Muscle layer of duodenum (tissue), 2 donors: Measurements from ENCODE around the gene CDS1.
"Not testable (repeated sequence)": the region's sequence is repeated elsewhere in the genome, so short reads cannot be mapped to it uniquely, and the experiment has no call there.

ENCODE experiments used
- H3K27ac ChIP-seq: one replicate; pipeline ENCODE4 v1.7.0; 2013; ENCODE audit warnings: mild to moderate bottlenecking, low read length
- H3K27me3 ChIP-seq: one replicate; pipeline ENCODE4 v1.7.0; 2013; ENCODE audit warnings: low read depth, mild to moderate bottlenecking, control low read depth, low read length
- H3K36me3 ChIP-seq, 2 donors: one replicate each; pipeline ENCODE4 v1.7.0; 2013; ENCODE audit warnings: low read length in 2 of 2, control low read depth in 1 of 2, mild to moderate bottlenecking in 1 of 2; ENCODE audit not compliant: insufficient read depth in 2 of 2, control insufficient read depth in 1 of 2
- H3K4me1 ChIP-seq, 2 donors: one replicate each; pipeline ENCODE4 v1.7.0; 2013; ENCODE audit warnings: low read length in 2 of 2, mild to moderate bottlenecking in 2 of 2, control low read depth in 1 of 2, moderate library complexity in 1 of 2; ENCODE audit not compliant: insufficient read depth in 2 of 2, control insufficient read depth in 1 of 2
- H3K4me3 ChIP-seq, 2 donors: one replicate each; pipeline ENCODE4 v1.7.0; 2013; ENCODE audit warnings: low read length in 2 of 2, low read depth in 1 of 2, mild to moderate bottlenecking in 1 of 2
- H3K9me3 ChIP-seq, 2 donors: one replicate each; pipeline ENCODE4 v1.7.0; 2013; ENCODE audit warnings: low read length in 2 of 2, control low read depth in 1 of 2, mild to moderate bottlenecking in 1 of 2; ENCODE audit not compliant: control insufficient read depth in 1 of 2
- donor health status: healthy.

CDS1 gene

DNA sequence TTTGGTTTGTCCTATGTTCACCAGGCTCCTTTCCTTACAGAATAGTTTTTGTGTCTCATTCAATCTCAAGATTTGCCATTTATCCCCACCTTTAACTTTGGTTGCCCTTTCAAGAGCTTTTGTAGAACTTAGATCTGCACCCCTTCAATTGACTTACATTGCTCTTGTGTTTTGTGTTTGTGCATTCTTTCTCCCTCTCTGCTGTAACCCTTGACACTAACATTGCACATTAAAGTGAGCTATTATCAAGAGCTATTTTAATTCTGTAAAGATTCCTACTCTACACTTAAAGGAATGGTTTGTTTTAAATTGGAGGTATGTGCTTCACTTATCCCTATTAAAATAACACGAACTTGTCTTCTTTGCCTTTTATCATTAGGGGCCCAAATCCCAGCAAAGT, 65.3 kb downstream of the CDS1 start:
- H3K4me1 ChIP-seq, result peaks cover 0 to 5% of the 10 kb centered on the region in 2 donors
- H3K9me3 ChIP-seq, result no peaks in the 10 kb centered on the region
- H3K27ac ChIP-seq, result no peak overlapping the region
- H3K27me3 ChIP-seq, result no peaks in the 10 kb centered on the region
- no peak overlapping the region for H3K4me3 ChIP-seq
- H3K36me3 ChIP-seq, result no peaks in the 10 kb centered on the region

DNA sequence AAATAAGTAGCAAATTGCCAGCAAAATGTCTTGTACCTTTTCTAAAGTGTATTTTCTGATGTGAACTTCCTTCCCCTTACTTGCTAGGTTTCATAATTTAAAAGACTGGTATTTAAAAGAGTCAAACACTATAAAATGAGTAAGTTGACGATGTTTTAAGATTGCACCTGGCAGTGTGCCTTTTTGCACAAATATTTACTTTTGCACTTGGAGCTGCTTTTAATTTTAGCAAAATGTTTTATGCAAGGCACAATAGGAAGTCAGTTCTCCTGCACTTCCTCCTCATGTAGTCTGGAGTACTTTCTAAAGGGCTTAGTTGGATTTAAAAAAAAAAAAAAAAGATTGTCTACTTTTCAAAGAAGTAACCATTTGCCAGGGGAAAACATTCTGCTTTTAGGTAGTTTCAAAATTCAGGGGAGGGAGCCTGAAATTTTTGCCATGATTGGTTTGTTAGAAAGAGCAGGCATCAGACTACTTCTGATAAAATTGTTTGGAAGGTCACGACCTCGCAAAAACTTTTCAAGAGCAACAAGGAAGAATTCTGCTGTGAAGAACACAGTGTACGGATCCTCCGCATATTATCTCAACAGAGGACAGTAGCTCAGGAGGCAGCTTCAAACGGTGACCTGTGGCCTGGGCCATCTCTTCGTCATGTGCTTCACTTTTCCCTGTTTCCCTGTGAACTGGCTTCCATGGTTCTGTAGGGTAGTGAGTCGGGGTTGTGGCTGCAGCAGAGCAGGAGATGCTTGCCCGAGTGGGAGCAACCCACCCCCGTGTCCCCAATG, 66.1 kb downstream of the CDS1 start:
- peaks cover 0 to 5% of the 10 kb centered on the region in 2 donors for H3K4me1 ChIP-seq
- H3K27me3 ChIP-seq, result no peaks in the 10 kb centered on the region
- no peaks in the 10 kb centered on the region for H3K36me3 ChIP-seq
- H3K9me3 ChIP-seq, result no peaks in the 10 kb centered on the region
- H3K27ac ChIP-seq, result no peak overlapping the region
- no peak overlapping the region for H3K4me3 ChIP-seq

DNA sequence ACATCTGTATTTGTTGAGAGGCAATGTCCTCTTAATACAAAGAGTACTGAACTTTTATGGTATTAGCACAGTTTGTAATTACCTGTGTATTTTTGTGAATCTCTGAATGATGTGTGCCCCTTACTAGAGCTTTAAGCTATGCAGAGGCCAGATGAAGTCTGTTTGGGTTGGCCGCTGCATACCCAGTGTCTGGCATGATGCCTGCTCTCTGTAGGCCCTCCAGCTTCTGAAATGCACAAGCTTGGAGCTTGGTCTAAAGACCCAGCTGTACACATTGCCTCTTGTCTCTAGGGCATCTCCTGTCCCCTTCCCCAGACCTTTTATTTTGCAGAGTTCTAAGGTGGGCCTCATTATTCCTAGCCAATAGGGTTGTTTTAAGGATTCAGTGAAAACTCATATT, 68.6 kb downstream of the CDS1 start:
- Histone ChIP-seq H3K4me1 (peaks cover 0 to 5% of the 10 kb centered on the region in 2 donors), H3K36me3 (no peaks in the 10 kb centered on the region), H3K9me3 (no peaks in the 10 kb centered on the region), H3K27ac (no peak overlapping the region), H3K4me3 (no peak overlapping the region), H3K27me3 (no peaks in the 10 kb centered on the region)

- H3K36me3 ChIP-seq, result no peaks in the 10 kb centered on the region
- no peak overlapping the region for H3K4me3 ChIP-seq
- no peaks in the 10 kb centered on the region for H3K9me3 ChIP-seq
- H3K27ac ChIP-seq, result no peak overlapping the region
- H3K27me3 ChIP-seq, result no peaks in the 10 kb centered on the region
- H3K4me1 ChIP-seq, result peaks cover 0 to 5% of the 10 kb centered on the region in 2 donors
Observed at GRCh38 chr4:84652478-84652877, 69.6 kb downstream of the CDS1 start.

DNA sequence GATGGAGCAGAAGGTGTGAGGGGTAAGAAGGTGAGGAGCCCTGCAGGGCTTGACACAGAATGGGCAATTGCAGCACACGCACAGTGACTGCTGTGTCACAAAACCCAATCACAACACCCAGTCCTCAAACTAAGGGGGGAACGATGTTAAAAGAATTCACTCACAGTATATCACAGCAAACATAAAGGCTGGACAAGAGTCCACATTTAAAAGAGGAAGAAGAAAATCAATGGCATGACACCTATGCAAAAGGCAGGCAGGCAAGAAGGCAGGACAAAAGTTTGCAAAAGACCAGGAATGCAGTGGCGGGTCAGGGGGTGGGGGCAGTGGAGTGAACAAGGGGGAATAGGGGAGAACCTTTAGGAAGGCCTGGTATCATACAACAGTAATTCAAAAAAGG, 77.7 kb downstream of the CDS1 start:
- no peak overlapping the region for H3K27ac ChIP-seq
- H3K9me3 ChIP-seq, result no peaks in the 10 kb centered on the region
- no peaks in the 10 kb centered on the region for H3K36me3 ChIP-seq
- no peak overlapping the region for H3K4me3 ChIP-seq
- no peaks in the 10 kb centered on the region for H3K4me1 ChIP-seq
- H3K27me3 ChIP-seq, result no peaks in the 10 kb centered on the region

DNA sequence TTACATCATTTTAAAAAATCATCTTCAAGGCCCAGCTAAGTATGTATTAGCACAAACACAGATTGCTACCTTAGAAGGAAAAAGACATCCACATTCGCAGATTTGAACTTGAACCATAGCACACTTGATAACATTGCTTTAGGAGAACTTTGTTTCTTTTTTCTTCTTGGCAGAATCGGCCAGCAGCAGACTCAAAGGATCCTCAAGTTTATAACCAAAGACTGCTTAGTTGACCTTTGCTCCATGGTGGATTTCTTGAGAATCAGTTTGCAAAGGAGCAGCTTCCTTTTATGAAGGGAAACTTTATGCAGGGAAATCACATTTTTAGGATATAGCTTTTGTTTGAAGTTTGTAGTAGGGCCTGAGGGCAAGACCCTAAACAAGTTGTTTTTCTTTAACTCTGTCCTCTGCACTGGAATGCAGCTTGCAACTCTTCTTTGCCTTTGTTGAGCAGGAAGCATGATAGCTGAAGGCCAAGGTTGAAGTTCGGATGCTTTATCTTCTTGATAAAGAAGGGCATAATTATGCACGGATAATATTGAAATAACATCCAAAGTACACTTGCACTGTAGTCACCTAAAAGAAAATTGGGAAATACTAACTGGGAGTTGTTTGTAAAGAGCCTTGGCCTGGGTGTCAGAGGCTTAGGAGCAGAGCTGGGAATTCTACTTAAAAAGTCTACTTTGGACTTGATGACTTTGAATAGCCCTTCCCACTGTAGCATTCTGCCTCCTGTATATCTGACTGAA, 78.4 kb downstream of the CDS1 start:
- no peaks in the 10 kb centered on the region for H3K4me1 ChIP-seq
- H3K4me3 ChIP-seq, result no peak overlapping the region
- H3K27me3 ChIP-seq, result no peaks in the 10 kb centered on the region
- H3K36me3 ChIP-seq, result peaks cover 0 to under 1% of the 10 kb centered on the region in 2 donors
- no peaks in the 10 kb centered on the region for H3K9me3 ChIP-seq
- no peak overlapping the region for H3K27ac ChIP-seq

DNA sequence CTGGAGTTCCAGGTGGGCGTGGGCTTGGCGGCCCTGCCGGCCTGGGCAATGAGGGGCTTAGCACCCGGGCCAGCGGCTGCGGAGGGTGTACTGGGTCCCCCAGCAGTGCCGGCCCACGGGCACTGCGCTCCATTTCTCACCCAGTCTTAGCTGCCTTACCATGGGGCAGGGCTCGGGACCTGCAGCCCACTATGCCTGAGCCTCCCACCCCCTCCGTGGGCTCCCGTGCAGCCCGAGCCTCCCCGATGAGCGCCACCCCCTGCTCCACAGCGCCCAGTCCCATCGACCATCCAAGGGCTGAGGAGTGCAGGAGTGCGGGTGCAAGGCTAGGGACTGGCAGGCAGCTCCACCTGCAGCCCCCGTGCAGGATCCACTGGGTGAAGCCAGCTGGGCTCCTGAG, 81.8 kb downstream of the CDS1 start:
- not testable (repeated sequence) for H3K4me3 ChIP-seq, H3K9me3 ChIP-seq, H3K27ac ChIP-seq, H3K27me3 ChIP-seq, H3K4me1 ChIP-seq
- H3K36me3 ChIP-seq, result peaks cover 0 to 17% of the 10 kb centered on the region in 2 donors

DNA sequence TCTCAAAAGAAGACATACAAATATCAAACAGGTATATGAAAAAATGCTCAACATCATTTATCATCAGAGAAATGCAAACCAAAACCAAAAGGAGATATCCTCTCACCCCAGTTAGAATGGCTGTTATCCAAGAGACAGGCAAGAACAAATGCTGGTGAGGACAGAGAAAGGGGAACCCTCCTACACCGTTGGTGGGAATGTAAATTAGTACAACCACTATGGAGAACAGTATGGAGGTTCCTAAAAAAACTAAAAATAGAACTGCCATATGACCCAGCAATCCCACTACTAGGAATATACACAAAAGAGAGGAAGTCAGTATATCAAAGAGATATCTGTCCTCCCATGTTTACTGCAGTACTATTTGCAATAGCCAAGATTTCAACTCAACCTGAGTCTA, 83.5 kb downstream of the CDS1 start:
- no peaks in the 10 kb centered on the region for H3K9me3 ChIP-seq
- H3K27me3 ChIP-seq, result no peaks in the 10 kb centered on the region
- no peaks in the 10 kb centered on the region for H3K4me1 ChIP-seq
- H3K27ac ChIP-seq, result no peak overlapping the region
- H3K36me3 ChIP-seq, result peaks cover 7 to 25% of the 10 kb centered on the region in 2 donors
- no peak overlapping the region for H3K4me3 ChIP-seq

- Histone ChIP-seq H3K27me3 (no peaks in the 10 kb centered on the region), H3K9me3 (no peaks in the 10 kb centered on the region)
Observed at GRCh38 chr4:84669201-84669600, 86.3 kb downstream of the CDS1 start.

DNA sequence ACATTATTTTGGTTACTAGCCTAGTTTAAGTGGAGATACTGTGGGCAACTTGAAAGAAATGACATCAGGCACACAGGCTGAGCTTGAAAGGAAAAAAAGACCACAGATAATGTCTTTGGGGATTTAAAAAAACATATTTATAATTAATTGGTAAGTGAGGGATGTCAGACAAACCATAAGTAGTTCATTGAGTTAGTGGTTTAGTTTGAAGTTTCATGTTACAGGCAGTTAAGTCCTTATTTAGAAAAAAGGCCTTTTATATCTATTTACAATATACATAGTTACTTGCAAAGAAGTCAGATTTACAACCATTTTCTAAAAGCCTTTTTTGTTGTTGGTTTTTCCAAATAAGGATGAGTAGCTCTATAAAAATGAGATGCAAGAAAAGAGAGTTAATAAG, 89.2 kb downstream of the CDS1 start:
- H3K27me3 ChIP-seq, result no peaks in the 10 kb centered on the region
- H3K27ac ChIP-seq, result no peak overlapping the region
- H3K9me3 ChIP-seq, result no peaks in the 10 kb centered on the region
- H3K36me3 ChIP-seq, result peaks cover 25 to 52% of the 10 kb centered on the region in 2 donors
- H3K4me1 ChIP-seq, result no peaks in the 10 kb centered on the region
- H3K4me3 ChIP-seq, result no peak overlapping the region

More at GRCh38 chr4:84669201-84669600, 86.3 kb downstream of the CDS1 start:
- no peak overlapping the region for H3K27ac ChIP-seq
- peaks cover 16 to 38% of the 10 kb centered on the region in 2 donors for H3K36me3 ChIP-seq
- H3K4me3 ChIP-seq, result no peak overlapping the region
- no peaks in the 10 kb centered on the region for H3K4me1 ChIP-seq

- Histone ChIP-seq H3K27ac (no peak overlapping the region), H3K4me1 (no peaks in the 10 kb centered on the region), H3K9me3 (no peaks in the 10 kb centered on the region), H3K36me3 (peaks cover 34 to 62% of the 10 kb centered on the region in 2 donors), H3K4me3 (no peak overlapping the region), H3K27me3 (no peaks in the 10 kb centered on the region)
Observed at GRCh38 chr4:84673475-84674240, 90.7 kb downstream of the CDS1 start.
